Measurements from ENCODE around the gene GLS2.

DNA sequence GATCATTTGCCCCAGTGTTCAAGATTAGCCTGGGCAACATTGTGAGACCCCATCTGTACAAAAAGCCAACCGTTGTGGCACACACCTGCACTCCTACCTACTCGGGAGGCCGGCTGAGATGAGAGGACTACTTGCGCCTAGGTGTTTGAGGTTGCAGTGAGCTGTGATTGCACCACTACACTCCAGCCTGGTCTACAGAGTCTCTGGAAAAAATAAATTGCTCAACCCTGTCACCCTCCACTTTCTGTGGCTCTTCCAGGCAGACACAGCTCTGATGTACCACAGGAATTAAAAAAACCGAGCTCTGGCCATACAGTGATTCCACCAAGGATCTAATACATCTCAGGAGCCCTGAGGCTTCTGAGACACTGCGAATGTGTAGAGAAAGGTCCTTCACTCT, 53.1 kb downstream of the GLS2 start:
- TF ChIP-seq POLR2A (IDR thresholded peaks at IDR 0.05) (no peak), POLR2AphosphoS5 (IDR thresholded peaks at IDR 0.05) (no peak)
- TF ChIP-seq, protein P1, sequence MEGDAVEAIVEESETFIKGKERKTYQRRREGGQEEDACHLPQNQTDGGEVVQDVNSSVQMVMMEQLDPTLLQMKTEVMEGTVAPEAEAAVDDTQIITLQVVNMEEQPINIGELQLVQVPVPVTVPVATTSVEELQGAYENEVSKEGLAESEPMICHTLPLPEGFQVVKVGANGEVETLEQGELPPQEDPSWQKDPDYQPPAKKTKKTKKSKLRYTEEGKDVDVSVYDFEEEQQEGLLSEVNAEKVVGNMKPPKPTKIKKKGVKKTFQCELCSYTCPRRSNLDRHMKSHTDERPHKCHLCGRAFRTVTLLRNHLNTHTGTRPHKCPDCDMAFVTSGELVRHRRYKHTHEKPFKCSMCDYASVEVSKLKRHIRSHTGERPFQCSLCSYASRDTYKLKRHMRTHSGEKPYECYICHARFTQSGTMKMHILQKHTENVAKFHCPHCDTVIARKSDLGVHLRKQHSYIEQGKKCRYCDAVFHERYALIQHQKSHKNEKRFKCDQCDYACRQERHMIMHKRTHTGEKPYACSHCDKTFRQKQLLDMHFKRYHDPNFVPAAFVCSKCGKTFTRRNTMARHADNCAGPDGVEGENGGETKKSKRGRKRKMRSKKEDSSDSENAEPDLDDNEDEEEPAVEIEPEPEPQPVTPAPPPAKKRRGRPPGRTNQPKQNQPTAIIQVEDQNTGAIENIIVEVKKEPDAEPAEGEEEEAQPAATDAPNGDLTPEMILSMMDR (IDR thresholded peaks at IDR 0.05 in 8 of 11, conservative IDR thresholded peaks at IDR 0.05 in 3 of 11), result no peak
